ENCODE measurements around the gene OSCAR.
"Not testable (repeated sequence)": the region's sequence is repeated elsewhere in the genome, so short reads cannot be mapped to it uniquely, and the experiment has no call there.

Gene OSCAR

GRCh38 chr19:54124393-54124792, 23.8 kb upstream of the OSCAR start:
- no peak for DNase-seq

- no peak for DNase-seq
These were observed 23.1 kb upstream of the OSCAR start for GRCh38 chr19:54123682-54124081.

GRCh38 chr19:54121259-54121658, 20.7 kb upstream of the OSCAR start:
- no peak for DNase-seq

DNA sequence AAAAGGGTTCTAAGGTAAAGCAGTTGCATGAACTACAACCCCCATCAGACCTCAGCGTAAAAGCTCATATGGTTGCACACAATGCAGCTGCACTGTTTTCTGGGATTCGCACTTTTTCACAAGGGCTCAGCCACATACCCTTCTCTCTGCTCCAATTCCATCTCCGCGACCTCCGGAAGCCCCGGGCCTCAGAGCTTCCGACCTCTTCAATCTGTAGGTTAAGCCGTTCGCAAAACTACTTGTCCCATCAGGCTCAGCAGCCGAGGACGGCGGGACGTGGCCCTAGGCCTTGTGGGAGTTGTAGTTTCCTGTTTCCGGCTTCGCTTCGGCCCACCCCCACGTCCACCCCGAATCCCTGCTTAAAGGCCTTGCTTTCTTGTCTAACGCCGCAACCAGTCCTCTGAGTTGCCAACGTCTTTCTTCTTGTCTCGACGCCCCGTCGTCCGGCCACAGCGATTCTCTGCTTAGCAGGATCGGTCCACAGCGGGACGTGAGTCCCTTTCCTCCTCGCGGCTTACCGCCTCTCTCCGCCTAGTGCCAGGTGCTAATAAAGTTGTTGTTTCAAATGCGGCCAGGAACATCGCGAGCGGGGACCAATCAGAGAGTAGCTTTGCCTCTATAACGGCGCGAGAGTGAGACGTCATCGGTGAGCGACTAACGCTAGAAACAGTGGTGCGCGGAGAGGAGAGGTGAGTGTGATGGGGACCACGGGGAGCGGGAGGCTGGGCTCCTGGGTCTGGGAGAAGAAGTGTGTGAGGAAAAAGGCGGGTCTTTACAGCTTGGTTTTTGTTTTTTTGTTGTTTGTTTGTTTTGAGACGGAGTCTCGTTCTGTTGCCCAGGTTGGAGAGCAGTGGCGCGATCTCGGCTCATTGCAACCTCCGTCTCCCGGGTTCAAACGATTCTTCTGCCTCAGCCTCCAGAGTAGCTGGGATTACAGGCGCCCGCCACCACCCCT, 14.8 kb upstream of the OSCAR start, which contains the start of the genes PRPF31 and TFPT:
TSS of gene PRPF31 (plus strand) at position 646 of the 955 bp plus-strand sequence. CDS start 2,525 bp downstream, outside the sequence.
TSS of gene TFPT (minus strand) at position 549 of the 955 bp plus-strand sequence. CDS start at position 161, 388 bp downstream.
- DNase-seq, result peak; percentile 96

DNA sequence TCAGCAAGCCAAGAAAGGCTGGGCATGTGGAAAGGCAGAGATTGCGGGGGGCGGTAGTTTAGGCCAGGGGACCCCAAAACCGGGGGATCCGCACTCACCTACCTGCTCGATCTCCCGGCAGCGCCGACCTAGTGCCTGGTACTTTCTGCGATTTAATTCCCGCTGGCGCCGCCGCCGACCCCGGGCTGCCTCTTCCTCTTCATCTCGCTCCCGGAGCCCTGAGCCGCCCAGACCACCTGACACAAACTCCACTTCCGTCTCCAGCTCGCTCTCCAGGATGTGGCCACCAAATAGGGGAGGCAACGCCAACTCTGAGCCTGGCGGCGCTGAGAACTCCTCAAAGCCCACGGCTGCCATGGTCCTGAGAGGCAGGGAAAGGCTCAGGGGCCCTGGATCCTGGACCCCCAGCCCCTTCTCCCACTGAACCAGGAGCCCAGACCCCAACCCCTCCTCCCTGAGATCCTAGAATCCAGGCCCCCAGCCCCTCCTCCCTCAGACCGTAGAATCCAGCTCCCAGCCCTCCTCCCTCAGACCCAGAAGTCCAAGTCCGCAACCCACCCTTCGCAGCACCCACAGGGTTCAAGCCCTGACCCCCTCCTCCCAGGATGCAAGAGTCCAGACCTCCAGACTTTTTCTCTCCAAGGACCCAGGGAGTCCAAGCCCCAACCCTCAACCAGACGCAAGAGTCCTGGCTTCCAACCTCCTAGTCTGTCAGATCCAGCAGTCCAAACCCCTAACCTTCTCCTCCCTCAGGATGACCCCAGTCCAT, 13.9 kb upstream of the OSCAR start:
- DNase-seq, result peak; percentile 38

- no peak for DNase-seq
These were observed 9.0 kb upstream of the OSCAR start for GRCh38 chr19:54109651-54110050.

DNA sequence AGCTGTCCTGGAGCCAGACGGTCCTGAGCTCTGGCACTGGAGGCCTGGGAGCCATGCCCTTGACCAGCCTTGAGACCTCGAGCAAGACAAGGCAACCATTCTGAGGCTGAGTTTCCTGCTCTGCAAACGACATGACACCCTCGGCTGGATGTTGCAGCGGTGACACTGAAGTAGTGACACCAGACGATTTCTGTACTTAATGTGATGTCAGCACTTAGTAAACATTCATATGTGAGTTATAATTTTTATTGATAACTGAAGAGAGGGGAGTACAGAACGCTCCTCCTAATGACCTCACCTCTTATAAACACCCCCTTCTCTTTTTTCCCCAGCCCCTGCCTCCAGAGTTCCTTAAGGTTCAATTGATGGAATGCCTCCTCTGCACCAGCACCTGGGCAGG, 7.9 kb upstream of the OSCAR start:
- DNase-seq, result no peak

GRCh38 chr19:54107876-54108490, 7.4 kb upstream of the OSCAR start:
- DNase-seq, result no peak

GRCh38 chr19:54106716-54107115, 6.1 kb upstream of the OSCAR start:
- no peak for DNase-seq

- DNase-seq, result no peak
These were observed 5.2 kb upstream of the OSCAR start for GRCh38 chr19:54105796-54106195.

- DNase-seq, result no peak
These were observed 4.6 kb upstream of the OSCAR start for GRCh38 chr19:54104998-54105715.

- peak; percentile 98 for DNase-seq
These were observed 2.0 kb upstream of the OSCAR start, which contains the start of gene NDUFA3 for GRCh38 chr19:54102421-54103169. Gene NDUFA3, plus strand, starts transcription at chr19:54102855. Its CDS starts 24 bp downstream, at chr19:54102879.

DNA sequence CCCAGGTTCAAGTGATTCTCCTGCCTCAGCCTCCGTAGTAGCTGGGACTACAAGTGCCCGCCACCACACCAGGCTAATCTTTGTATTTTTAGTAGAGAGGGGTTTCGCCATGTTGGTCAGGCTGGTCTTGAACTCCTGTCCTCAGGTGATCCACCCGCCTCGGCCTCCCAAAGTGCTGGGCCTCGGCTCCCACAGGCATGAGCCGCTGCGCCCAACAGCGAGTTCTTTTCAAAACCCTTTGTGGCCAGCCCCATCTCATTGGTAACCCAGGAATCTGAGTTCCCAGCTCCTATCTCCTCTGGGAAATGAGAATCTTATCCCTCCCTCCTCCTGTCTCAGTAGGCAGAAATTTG, 724 bp downstream of the OSCAR start:
- not testable (repeated sequence) for DNase-seq

DNA sequence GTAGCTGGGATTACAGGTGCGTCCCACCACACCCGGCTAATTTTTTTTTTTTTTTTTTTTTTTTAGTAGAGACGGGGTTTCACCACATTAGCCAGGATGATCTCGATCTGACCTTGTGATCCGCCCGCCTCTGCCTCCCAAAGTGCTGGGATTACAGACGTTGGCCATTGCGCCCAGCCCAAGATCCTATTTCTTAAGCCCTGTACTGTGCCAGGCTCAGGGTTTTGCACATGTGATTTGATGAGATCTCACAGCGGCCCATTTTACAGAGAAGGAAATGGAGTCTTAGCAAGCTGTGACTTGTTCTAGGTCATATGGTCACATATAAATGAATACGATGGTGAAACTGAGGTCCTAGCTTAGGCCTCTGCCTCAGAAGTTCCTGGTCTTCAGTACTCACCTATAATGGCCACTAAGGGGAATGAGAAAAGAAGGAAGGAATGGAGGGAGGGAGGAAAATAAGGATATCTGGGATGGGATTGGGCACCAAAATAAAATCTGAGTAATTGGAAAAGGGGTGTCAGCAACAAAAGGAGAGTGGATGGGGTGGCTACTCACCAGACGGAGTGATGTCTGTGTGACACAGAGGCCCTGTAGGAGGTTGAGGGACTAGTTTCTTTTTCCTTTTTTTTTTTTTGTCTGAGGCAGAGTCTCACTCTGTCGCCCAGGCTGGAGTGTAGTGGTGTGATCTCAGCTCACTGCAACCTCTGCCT, 1.3 kb downstream of the OSCAR start:
- no peak for DNase-seq

- no peak for DNase-seq
These were observed 3.9 kb downstream of the OSCAR start for GRCh38 chr19:54096617-54097106.

DNA sequence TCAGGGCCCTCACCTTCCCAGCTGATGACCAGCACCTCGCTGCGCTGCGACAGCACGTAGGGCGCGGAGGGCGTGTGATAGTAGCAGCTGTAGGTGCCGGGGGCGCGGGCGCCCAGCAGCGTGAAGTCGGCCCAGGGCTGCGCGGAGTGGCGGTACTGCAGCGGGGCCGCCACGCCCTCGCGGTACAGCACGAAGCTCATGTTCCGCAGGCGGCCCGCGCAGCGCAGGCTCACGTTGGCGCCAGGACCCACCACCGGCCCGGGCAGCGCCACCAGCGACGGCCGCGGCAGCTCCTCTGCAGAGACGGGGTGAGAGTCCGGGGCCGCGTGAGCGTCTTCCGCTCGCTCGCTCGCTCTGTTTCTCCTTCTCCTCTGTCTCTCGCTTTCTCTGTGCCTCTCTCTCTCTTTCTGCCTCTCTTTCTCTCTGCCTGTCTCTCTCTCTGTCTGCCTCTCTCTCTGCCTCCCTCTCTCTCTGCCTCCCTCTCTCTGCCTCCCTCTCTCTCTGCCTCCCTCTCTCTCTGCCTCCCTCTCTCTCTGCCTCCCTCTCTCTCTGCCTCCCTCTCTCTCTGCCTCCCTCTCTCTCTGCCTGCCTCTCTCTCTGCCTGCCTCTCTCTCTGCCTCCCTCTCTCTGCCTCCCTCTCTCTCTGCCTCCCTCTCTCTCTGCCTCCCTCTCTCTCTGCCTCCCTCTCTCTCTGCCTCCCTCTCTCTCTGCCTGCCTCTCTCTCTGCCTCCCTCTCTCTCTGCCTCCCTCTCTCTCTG, 4.6 kb downstream of the OSCAR start:
- peak; percentile 64 for DNase-seq

DNA sequence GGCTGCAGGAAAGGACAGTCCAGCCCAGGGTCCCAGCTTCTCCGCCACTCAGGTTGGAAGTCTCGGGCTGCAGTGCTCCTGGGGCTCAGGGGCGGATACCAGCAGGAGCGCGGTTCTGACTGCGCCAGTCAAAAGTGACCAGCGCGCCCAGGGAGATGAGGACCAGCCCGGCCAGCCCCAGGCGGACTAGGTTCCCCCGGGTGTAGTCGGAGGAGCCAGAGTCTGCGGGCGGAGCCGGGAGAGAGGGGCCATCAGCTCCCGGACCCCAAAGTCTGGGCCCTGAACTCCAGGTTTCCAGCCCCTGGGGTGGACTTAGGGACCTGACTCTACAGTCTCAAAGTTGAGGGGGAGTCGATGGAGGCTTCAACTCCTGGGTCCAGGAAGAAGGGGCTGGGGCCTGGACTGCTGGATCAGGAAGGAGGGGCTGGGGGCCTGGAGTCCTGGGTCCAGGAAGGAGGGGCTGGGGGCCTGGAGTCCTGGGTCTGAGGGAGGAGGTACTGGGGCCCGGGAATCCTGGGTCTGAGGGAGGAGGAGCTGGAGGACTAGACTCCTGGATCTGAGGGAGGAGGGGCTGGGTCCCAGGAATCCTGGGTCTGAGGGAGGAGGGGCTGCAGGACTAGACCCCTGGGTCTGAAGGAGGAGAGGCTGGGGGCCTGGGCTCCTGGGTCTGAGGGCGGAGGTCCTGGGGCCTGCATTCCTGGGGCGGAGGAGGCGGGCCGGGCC, 5.3 kb downstream of the OSCAR start:
- no peak for DNase-seq

DNA sequence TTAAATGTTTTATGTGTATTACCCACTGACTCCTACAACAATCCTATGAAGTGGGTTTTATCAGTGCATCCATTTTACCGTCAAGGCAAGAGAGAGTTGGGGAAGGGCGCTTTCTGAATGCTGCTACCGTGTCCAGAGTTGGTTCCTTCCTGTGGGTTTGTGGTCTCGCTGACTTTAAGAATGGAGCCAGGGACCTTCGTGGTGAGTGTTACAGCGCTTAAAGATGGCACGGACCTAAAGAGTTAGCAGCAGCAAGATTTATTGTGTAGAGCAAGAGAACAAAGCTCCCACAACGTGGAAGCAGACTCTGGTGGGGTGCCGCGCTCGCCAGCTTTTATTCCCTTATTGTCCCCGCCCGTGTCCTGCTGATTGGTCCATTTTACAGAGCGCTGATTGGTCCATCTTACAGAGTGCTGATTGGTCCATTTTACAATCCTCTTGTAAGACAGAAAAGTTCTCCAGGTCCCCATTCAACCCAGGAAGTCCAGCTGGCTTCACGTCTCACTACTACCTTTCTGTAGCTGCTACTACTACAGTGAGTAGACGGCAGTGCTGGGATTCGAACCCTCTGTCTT, 6.1 kb downstream of the OSCAR start:
- DNase-seq, result no peak

DNA sequence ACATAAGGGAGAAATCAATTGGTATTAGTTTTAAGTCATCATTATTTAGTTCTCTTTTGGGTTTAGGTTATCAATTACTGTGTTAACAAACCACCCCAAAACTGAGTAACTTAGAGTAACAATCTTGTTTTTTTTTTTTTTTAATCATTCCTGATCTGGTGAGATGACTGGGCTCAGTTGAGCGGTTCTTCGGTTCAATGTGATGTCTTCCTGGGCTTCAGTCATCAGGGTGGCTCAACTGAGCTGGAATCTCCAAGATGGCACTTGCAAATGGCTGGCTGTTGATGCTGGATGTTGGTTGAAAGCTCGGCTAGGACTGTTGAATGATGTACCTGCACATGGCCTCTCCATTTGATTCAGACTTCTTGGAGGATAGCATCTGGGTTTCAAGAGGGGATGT, 16.2 kb downstream of the OSCAR start:
- no peak for DNase-seq

All from activated naive CD4-positive, alpha-beta T cell treated with Interleukin-2 at 50 U/mL for 16 hours (primary cell).